HG02610 (cell line): ENCODE data around the gene PTPN12.
"Not testable (repeated sequence)": the region's sequence is repeated elsewhere in the genome, so short reads cannot be mapped to it uniquely, and the experiment has no call there.

Experiments used
- ATAC-seq: cut with Tn5 transposase; IDR thresholded peaks from one replicate; pipeline ENCODE4 v1.9.1; 2021; ENCODE audit warnings: mild to moderate bottlenecking, moderate library complexity; ENCODE audit not compliant: unreplicated experiment

The PTPN12 gene

DNA sequence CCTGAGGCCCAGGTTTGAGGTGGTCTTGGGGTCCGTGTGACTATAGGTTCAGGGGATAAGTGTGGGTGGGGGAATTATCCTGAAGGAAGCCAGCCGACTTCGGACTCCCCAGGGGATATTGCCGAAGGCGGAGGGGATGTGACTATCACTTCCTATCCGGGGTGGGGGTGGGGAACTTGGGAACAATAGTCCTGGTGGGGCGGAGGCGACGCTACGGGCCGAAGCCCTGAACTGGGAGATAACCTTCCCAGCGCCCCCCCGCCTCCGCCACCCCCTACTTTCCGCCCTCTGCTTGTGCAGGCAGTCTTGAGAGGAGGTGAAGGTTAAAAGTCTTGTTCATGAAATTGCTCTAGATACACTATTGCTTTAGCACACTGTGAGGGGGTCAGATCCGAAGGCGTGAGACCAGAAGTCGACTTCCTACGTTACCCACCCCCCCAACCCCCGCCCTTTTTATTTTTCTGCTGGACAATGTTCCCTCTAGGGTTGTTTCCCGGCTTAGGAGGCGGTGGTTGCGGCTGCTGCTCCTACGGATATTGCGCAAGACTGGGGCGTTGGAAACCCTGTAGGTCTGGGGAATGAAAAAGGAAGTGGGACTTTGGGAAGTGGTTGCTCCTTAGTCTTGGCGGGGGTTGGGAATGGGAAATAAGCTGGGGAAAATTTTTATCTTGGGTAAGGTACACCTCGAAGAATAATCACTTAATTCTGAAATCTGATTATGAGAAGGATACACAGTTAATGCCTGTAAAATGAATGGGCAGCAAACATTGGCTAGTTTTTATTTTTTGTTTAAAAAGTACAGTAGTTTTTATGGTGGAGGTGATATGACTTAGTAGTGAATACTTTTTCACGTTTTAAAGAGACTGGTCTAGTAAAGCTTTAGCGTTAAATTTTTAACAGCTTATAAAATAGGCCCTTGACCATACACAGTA is 1.5 kb downstream of the PTPN12 start:
- no peak for ATAC-seq

DNA sequence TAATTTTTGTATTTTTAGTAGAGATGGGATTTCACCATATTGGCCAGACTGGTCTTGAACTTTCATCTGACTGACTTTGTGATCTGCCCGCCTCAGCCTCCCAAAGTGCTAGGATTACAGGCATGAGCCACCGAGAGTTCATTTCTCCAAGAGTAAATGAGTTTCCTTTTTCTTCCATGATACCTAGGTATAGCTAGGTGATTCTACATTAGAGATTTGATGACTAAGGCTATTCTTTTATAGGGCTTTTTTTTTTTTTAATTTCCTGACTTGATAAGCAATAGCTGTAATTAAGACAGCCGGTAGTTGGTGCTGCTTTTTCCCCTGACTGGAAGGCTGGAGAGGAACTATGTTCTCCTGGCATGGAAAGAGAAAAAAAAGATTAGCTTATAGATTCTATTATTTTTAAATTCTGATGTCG is 3.3 kb downstream of the PTPN12 start:
- ATAC-seq = no peak

DNA sequence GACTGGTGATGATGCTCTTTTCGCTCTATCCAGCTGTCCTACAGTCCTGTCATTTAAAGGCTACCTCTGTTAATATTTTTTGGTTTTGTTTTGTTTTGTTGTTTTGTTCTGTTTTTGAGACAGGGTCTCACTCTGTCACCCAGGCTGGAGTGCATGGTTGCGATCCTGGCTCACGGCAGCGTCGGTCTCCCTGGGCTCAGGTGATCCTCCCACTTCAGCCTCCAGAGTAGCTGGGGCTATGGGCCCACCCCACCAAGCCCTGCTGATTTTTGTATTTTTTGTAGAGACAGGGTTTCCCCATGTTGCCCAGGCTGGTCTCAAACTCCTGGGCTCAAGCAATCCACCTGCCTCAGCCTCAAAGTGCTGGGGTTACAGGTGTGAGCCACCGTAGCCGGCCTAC is 3.9 kb downstream of the PTPN12 start:
- ATAC-seq = not testable (repeated sequence)

DNA sequence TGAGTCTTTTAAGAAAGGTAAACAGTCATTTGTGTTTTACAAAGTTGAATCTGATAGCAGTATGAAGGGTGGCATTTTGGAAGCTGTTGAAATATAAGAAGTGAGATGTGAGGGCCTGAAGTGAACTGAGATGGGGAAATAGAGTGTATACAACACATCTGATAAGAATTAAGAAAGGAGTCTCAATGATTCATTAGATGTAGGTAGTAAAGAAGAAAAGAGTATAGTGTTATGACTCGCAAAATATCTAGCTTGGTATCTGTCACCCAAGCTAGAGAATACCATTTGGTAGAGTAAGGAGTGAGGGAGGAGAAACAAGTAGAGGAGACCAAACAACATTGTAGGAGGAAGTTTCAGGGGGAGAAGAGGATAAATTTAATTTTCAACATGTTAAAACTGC is 5.3 kb downstream of the PTPN12 start:
- no peak for ATAC-seq

DNA sequence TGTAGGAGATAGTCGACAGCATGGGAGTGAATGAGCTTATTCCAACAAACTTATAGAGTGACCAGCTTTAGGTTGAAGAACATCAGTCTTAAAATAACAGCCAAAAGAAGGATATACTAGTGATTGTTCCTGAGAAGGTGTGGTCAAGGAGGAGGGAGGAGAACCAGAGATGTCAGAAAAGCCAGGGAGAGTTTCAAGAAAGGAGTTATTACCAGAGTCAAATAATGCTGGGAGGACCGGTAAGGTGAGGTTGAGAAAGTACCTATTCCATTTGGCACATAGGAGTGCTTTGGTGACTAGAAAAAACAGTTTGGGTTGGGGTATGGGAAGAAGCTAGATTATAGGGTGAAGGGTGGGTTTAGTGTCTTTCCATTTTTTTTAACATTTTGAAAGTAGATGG is 5.8 kb downstream of the PTPN12 start:
- no peak for ATAC-seq

DNA sequence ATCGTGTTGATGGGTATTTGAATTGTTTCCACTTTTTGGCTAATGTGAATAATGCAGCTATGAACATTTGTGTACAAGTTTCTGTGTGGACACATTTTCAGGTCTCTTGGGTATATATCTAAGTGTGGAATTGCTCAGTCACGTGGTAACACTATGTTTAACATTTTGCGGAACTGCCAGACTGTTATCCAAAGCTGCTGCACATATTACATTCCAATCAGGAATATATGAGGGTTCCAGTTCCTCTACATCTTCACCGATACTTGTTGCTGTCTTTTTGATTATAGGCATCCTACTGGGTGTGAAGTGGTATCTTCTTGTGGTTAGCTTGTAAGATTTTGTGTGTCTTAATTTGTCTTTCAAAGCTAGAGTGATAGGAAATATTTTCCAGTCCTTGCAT is 6.8 kb downstream of the PTPN12 start:
- no peak for ATAC-seq

DNA sequence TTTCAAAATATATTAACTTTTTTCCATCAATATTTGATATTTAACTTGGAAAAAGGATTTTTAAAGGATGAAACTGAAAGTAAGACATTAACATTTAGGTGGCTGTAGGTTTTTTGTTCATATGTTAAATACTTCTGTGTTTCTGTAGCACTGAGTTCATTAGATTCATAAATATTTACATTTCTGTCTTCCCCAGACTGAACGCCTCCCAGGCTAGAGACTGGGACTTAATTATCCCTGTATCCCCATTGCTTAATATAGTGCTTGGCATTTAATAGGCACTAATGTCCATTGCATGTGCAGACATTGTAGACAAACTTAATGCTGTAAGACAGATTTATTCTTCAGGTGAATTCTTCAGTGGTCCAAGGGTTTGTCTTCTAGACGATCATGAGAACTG is 7.4 kb downstream of the PTPN12 start:
- ATAC-seq = no peak

DNA sequence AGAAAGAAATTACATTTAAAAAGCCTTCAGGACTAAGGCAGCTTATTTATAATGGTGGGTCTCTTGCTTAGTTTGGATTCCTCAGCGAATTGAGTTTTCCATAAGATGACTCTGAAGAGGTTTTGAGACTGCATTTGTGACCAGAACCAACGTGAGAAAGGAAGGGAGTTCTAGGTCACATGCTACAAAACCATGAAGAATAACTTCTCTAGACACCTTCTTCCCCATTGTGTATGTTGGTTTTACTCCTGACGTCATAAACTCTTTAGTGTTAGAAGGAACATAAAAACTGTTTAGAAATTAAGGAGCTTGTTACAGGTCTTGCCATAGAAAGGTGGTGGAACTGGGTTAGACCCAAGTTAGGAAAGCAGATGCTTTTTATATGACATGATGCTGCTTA is 11.1 kb downstream of the PTPN12 start:
- ATAC-seq = peak; percentile 39

DNA sequence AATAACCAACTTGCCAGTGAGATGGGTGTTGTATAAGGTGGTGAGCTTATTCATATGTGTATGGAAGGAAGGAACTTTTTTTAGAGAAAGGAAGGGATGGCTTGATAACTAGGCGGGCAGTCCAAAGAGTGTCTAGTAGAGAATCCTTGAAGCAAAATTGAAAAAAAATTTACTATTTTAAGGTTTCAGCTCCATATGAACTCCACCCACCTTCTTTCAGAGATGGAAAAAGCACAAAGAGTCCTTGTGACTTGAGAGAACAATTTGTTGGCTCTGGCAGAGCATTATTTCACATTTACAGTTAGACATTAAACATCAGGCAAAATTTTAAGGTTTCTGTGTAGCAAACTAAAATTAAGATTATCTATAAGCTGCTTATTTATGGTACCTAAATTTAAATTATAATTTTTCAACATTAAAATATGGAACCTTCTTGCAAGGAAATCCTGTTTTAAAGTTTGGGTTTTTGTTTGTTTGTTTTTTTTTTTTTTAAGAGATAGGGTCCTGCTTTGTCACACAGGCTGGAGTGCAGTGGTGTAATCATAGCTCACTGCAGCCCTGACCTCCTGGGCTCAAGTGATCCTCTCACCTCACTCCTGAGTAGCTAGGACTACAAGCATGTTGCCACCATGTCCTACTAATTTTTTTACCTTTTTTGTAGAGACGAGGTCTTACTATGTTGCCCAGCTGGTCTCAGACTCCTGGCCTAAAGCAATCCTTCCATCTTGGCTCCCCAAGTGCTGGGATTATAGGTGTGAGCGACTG is 12.2 kb downstream of the PTPN12 start:
- ATAC-seq = no peak

DNA sequence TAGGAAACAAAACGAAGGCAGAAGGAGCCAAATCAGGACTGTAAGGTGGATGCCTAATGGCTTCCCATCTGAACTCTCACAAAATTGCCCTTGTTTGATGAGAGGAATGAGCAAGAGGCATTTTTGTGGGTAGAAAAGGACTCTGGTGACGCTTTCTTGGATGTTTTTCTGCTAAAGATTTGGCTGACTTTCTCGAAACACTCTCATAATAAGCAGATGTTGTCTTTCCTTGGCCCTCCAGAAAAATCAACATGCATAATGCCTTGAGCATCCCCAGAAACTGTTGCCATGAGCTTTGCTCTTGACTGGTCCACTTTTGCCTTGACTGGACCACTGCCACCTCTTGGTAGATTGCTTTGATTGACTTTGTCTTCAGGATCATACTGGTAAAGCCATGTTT is 13.5 kb downstream of the PTPN12 start:
- no peak for ATAC-seq

DNA sequence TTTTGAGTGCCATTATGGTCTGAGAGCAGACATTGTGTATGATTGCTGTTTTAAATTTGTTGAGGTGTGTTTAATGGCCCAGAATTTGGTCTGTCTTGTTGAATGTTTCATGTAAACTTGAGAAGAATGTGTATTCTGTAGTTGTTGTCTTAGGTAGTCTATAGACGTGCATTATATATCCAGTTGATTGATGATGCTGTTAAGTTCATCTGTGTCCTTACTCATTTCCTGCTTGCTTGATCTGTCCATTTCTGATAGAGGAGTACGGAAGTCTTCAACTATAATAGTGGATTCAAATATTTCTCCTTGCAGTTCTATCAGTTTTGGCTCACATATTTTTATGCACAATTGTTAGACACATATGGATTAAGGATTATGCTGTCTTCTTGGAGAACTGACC is 16.0 kb downstream of the PTPN12 start:
- no peak for ATAC-seq

DNA sequence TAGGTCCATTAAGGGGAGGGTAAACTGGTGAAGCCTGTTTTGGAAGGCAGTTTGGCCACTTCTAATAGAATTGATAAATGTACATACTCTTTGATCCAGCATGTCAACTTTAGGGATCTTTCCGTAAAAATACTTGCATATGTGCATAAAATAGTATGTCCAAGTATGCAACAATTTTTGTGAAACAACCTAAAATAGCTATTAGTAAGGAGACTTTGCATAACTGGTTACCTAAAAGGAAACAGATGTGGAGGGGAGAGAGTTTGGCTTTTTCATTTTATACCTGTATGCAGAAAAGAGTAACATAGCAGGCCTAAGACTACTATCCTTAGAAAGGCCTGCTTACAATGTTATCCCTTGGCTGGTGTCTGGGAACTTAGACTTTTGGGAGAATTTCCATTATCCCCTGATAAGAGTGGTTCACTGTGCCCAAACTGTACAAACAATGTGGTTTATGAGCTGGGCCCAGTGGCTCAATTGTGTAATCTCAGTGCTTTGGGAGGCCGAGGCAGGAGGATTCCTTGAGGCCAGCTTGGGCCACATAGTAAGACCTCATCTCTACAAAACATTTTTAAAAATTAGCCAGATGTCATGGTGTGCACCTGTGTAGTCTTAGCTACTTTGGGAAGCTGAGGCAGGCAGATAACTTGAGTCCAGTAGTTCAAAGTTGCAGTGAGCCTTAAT is 21.3 kb downstream of the PTPN12 start:
- ATAC-seq = no peak

DNA sequence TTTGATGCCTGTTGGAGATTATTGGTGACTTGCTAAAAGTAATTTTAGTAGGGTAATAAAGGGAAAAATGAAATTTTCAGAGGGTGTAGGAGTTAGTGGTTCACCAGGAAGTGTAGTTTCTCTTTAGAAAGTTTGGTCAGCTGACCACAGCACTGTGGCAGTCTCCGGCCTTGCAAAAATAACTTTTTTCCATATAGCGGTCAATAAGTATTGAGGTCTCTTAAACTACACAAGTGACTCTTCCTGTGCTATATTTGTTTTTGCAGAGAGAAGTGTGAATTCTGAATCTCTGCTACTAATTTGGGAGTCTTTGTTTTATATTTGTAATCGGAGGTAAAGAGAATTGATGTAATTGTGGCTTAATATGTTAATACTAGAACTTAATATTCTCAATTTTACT is 24.3 kb downstream of the PTPN12 start:
- peak; percentile 87 for ATAC-seq

DNA sequence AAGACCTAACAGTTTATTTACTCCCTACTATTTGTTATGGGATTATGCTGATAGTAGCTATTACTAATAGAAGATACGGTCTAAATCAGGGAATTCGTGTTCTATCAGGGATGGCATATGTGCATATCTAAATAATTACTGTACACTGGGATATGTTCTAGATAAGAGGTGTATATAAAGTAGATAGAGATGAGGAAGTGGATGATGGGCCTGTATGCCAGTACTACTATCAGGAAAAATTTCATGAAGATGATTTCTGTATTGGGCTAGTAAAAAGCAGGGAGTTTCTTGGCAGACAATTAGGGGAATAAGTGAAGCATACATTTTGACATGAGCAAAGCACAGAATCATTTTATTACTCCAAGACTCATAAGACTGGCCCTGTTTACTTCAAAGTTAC is 26.2 kb downstream of the PTPN12 start:
- no peak for ATAC-seq

DNA sequence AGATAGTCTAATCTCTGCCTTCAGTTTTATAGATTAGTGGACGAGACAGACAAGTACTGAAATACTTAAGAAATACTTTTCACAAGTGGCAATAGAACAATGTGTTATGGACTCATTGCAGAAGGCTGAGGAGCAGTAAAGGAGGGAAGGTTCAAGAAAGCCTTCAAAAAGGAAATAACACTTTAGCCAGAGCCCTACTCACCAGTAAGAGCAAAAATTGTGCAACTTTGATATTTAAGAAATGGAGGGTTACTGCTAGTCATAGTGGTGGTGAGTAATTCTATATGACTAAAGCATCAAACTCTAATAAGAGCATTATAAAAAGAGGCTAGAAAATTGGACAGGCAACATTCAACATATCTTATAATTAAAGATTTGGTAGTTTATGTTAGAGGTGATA is 28.8 kb downstream of the PTPN12 start:
- no peak for ATAC-seq

DNA sequence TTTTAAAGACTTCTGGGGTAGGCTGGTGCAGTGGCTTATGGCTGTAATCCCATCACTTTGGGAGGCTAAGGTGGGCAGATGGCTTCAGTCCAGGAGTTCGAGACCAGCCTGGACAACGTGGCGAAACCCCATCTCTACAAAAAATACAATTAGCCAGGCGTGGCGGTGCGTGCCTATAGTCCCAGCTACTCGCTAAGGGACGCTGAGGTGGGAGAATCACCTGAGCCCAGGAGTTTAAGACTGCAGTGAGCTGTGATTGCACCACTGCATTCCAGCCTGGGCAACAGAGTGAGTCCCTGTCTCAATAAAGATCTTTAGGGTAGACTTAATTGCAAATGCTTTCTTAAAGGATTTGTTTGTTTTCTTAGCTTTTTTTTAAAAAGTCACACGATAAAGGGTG is 29.3 kb downstream of the PTPN12 start:
- no peak for ATAC-seq

DNA sequence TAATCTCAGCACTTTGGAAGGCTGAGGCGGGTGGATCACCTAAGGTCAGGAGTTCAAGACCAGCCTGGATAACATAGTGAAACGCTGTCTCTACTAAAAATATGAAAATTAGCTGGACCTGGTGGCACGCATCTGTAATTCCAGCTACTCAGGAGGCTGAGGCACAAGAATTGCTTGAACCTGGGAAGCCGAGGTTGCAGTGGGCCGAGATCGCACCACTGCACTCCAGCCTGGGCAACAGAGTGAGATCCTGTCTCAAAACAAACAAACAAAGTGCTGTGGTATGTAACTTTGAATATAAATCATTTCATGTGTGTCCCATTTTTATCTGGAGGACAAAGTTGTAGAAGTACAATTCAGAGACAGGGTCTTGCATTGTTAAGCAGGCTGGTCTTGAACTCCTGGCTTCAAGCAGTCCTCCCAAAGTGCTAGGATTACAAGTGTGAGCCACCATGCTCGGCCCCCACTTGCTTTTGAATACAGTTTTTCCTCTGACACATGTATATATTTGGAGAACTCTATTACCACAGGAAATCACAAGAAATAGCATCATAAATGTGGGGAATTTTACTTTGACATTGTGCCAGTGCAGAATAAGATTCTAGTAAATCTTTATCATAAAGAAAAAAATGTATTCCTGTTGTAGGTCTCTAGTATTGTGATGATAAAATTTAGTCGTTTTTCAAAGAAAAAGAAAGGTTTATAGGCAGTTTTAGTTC is 32.6 kb downstream of the PTPN12 start:
- no peak for ATAC-seq

DNA sequence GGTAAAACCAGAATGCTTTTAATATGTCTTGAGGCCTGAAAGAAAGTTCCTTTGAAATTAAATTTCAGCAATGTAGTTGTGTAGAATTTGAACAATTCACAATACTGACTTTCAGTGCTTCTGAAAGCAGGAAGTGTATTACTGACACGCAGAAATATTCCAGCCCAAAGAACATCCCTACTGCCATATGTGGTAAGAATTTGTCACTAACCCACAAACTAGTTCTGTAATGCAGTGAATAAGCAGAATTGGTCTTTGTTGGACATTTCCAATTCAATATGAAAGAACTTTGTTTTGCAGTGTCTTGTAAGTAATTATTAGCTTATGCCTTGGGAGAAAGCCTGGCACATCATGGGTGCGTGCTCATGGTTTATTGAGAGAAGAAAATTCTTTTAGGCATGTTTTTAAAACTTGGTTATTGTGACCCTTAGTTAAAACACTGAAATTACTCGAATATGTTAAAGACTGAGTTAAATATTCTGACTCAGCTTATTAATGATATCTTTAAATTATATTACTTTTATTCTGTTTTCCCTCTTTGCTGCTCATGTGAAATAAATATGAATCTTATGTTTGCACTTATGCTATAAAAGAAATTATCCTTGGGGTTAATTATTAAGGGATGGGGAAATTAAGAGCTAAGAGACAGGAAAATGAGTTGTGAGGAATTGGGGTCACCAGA is 33.4 kb downstream of the PTPN12 start:
- ATAC-seq = peak; percentile 56

DNA sequence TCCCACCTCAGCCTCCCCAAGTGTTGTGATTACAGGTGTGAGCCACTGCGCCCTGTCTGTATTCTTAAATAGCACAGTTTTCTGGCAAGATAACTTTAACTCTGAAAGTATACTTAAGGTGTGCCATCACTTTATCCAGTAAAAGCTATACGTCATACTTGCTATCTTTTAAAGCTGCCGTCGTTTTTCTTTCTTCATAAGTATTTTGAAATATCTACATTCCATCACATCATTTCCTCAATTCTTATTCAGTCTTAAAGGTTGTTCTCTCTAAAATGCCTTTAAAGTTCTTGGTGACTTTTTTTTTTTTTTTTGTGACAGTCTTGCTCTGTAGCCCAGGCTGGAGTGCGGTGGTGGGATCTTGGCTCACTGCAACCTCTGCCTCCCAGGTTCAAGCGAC is 34.7 kb downstream of the PTPN12 start:
- ATAC-seq = no peak

DNA sequence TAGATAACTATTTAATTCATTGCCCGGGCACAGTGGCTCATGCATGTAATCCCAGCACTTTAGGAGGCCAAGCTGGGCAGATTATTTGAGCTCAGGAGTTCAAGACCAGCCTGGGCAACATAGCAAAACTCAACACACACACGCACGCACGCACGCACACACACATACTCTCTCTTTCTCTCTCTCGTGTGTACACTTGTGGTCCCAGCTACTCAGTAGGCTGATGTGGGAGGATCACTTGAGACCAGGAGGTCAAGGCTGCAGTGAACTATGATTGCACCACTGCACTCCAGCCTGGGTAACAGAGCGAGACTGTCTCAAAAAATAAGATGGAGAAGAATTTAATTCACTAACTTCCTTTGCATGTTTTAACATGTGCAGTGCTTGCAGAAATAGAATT is 38.1 kb downstream of the PTPN12 start:
- no peak for ATAC-seq
